HL-60 (cell line): Measurements from ENCODE around the gene FBXL14.

Experiments
- CTCF ChIP-seq: IDR thresholded peaks from one replicate; pipeline ENCODE4 v1.5.1; 2011; ENCODE audit warnings: low read length, control low read depth, inconsistent platforms; ENCODE audit not compliant: insufficient read depth
- POLR2AphosphoS5 ChIP-seq: IDR thresholded peaks from 2 replicates; pipeline ENCODE4 v1.6.1; 2012; ENCODE audit warnings: low read depth
- REST ChIP-seq: IDR thresholded peaks from 2 replicates; pipeline ENCODE4 v1.6.1; 2012; ENCODE audit warnings: low read depth; ENCODE audit not compliant: insufficient replicate concordance
- SPI1 ChIP-seq: IDR thresholded peaks from 2 replicates; pipeline ENCODE4 v1.6.1; 2012; ENCODE audit warnings: low read depth, mild to moderate bottlenecking, borderline replicate concordance

GRCh38 chr12:1552171-1552570, 42.2 kb downstream of the FBXL14 start:
- TF ChIP-seq CTCF (no peak), REST (no peak), SPI1 (no peak), POLR2AphosphoS5 (no peak)
